HS-27A (cell line): ENCODE measurements around the gene SMIM5.
"Not testable (repeated sequence)": the region's sequence is repeated elsewhere in the genome, so short reads cannot be mapped to it uniquely, and the experiment has no call there.

Experiments used
- DNase-seq: peaks from one replicate; pipeline ENCODE4 v3.0.0-alpha.2; 2012; ENCODE audit warnings: low read depth, missing footprints

The SMIM5 gene

GRCh38 chr17:75632863-75633485, at the start of gene SMIM5:
TSS of gene SMIM5 (plus strand) at chr17:75633434. CDS start at chr17:75640202, 6,768 bp downstream.
- DNase-seq: peak; percentile 22

- DNase-seq: no peak
Observed at GRCh38 chr17:75584849-75585175, 48.4 kb upstream of the SMIM5 start.

DNA sequence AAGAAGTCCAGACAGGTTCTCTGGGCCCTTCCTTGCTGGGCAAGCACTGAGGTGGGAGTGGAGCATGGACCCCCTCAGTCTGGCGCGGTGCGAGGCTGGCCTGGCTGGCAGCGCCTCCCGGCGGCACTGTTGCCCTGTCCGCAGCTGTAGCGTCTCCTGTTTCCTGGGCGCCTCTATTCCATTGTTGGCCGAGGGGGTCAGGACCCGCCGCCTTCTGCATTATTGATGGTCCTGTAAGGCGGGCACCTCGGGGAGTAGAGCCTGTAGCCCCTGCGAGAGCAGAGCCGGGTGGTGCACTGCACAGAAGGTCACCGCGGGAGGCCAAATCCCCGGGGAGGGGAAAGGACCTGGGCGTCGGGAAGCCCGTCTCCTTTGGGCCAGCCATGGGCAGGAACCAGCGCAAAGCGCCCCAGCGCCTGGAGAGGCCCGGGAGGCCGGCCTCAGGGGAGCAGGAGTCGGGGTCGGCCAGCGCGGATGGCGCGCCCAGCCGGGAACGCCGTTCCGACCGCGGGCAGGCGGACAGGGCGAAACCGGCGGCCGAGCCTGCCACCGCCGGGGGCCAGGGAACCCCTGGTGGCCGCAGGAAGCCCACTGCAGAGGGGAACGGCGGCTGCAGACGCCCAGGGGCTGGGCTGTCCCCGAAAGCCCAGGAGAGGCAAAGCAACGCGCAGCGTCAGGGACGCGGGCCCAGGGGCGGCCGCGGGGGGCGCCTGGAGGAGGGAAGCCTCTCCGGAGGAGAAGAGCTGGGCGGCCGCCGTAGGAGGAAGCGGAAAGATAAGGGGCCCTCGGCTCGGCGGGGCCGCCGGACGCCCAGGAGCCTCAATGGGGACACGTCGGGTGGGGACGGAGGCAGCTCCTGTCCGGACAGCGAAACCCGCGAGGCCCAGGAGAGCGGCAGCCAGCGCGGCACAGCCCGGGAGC, 45.3 kb upstream of the SMIM5 start, which contains the start of gene MYO15B:
TSS of gene MYO15B (plus strand) at position 126 of the 921 bp plus-strand sequence. CDS start at position 384, 258 bp downstream.
- no peak for DNase-seq

- no peak for DNase-seq
Observed at GRCh38 chr17:75588596-75589011, 44.6 kb upstream of the SMIM5 start.

DNA sequence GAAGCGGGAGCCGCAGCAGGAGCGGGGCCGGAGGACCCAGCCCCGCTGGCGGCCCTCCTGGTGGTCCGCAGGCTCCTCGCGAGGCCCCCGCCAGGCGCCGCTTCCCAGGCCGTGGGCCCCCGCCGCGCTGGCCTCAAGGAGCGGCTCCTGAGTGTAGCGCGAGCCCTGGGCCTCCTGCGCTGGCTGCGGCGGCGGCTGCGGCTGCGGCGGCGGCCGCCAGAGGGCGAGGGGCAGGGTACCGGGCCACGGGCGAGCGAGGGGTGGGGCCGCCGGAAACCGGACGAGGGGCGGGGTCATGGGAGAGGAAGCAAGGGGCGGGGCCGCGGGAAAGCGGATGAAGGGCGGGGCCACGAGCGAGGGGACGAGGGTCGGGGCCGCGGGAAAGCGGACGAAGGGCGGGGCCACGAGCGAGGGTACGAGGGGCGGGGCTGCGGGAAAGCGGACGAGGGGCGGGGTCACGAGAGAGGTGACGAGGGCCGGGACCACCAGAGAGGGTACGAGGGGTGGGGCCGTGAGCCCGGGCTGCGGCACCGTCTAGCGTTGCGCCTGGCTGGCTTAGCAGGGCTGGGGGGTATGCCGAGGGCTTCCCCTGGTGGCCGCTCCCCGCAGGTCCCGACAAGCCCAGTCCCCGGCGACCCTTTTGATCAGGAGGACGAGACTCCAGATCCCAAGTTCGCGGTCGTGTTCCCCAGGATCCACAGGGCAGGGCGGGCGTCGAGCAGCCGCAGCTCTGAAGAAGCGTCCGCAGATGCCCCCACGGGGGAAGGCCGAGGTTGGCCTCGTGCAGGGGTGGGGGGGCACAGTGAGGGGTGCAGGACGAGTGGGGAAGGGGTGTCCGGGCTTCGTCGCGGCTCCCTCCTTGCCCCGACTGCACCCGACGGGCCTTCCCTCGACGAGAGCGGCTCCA, 44.0 kb upstream of the SMIM5 start:
- DNase-seq: peak; percentile 23

DNA sequence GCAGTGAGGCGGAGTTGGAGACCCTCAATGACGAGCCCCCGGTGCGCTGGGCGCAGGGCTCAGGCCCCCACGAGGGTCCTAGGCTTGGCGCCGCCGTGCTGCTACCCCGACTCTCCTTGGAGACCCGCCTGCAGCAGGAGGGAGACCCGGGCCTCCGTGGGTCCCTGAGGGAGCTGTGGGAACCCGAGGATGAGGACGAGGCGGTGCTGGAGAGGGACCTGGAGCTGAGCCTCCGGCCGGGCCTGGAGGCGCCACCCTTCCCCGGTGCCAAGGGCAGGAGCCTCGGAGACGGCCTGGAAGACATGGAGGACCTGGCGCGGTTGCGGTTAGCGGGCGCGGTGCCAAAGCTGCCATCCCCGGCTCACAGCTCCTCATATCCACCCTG, 43.3 kb upstream of the SMIM5 start:
- DNase-seq: no peak

GRCh38 chr17:75590314-75590761, 42.9 kb upstream of the SMIM5 start:
- DNase-seq: no peak

GRCh38 chr17:75590849-75591721, 42.1 kb upstream of the SMIM5 start:
- DNase-seq: no peak

- no peak for DNase-seq
Observed at GRCh38 chr17:75591722-75592302, 41.4 kb upstream of the SMIM5 start.

DNA sequence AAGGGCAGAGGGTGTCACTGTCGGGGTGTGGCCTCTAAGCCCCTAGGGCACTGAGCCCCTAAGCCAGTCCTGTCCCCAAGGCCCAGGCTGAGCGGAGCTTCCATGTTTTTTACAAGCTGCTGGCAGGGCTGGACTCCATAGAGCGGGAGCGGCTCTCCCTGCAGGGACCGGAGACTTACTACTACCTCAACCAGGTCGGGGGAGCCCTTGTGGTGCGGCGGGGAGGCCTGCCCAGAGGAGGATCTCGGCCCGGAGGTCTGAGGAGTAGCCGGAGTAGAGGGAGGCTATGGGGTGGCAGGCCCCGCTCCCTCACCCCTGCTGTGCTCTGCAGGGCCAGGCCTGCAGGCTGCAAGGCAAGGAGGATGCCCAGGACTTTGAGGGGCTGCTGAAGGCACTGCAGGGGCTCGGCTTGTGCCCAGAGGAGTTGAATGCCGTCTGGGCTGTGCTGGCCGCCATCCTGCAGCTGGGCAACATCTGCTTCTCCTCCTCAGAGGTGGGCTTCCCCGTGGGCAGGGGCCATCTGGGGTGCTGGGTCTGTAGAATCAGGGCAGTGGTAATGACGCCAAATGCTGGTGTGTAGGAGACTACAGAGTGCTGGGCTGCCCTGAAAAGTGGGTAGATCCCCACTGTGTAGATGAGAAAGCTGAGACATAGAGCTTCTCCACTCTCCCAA, 40.8 kb upstream of the SMIM5 start:
- DNase-seq: no peak

DNA sequence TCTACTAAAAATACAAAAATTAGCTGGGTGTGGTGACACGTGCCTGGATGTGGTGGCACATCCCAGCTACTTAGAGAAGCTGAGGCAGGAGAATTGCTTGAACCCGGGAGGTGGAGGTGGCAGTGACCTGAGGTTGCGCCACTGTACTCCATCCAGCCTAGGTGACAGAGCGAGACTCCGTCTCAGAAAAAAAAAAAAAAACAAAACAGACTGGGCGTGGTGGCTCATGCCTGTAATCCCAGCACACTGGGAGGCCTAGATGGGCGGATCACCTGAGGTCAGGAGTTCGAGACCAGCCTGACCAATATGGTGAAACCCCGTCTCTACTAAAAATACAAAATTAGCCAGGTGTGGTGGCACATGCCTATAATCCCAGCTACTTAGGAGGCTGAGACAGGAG, 39.8 kb upstream of the SMIM5 start:
- not testable (repeated sequence) for DNase-seq

DNA sequence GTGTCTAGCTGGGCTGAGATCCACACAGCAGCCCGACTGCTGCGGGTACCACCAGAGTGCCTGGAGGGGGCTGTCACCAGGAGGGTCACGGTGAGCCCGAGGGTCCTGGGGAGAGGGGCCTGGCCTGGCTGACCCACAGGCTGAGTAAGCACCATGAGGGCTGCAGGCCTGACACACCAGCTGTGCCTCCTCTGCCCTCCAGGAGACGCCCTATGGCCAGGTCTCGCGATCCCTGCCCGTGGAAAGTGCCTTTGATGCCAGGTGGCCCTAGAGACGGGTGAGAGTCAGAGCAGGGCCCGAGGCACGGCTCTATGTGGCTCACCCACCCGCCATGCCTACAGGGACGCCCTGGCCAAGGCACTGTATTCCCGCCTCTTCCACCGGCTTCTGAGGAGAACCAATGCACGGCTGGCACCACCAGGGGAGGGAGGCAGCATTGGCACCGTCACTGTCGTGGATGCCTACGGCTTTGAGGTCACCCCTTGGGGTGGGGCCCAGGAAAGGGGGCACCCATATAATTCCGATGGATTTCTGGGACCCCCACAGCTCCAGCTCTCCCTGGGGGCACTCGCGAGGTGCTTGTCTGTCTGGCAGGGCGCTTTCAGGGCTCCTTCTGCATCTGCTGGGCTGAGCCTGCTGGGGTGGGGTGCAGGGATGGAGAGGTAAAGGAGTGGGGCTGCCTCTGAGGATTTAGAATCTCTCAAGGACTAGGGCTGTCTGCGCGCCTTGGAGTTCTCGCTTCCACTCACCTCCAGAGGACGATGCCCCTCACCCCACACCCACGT, 38.5 kb upstream of the SMIM5 start:
- DNase-seq: no peak

DNA sequence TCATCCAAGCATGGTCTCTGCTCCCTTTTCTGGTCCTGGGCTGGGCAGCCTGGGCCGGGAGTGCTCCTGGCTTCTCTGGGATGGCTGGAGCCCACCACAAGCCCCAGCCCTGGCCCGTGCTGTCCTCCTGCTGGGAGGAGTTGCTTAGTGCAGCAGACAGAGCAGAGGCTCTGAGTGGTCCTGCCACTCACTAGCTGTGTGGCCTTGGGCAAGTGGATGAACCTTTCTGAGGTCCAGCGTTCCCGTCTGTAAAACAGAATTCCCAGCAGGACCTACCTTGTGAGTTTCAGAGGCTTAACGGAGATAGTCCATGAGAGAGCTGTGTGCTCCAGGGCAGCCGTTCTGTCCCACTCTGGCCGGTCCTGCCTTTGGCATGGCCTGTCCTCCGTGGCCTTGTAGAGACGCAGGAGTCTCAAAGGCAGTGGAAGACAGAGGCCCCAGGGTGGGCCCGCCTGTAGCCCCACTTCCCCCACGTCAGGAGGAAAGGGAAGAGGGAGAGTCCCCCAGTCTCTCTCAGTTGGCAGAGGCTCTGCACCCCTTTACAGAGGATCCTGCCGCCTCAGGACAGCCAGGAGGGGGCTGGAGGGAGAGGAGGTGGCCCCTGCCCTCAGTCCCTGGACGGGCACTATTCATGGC, 37.8 kb upstream of the SMIM5 start:
- no peak for DNase-seq

DNA sequence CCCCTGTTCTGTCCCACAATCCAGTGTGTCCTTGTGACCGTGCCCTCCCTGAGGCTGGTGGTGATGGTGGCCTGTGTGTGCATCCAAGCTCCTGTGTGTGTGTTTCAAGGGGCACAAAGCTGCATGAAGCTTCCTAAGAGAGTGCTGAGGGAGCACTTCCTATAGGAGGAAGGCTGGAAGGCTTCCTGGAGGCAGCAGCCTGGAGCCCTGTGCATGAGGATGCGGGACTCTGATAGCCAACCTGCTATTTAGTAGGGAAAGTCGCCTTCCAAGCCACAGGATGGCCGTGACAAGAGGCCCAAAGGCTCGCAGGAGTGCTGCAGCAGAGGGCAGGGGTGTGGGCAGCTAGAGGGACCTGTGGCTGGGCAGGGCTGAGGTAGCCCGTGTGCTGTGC, 37.3 kb upstream of the SMIM5 start:
- DNase-seq: no peak

- DNase-seq: no peak
Observed at GRCh38 chr17:75596320-75597087, 36.7 kb upstream of the SMIM5 start.

GRCh38 chr17:75601057-75601987, 31.9 kb upstream of the SMIM5 start:
- no peak for DNase-seq

- no peak for DNase-seq
Observed at GRCh38 chr17:75602644-75603043, 30.6 kb upstream of the SMIM5 start.
